K562 (cell line): ENCODE data around the gene PPP2R1A. TPM values are rescaled to one million over a fixed set of nuclear protein-coding genes. Genes with fewer than 3 reads are reported as not detected.

Experiments used
- ATAC-seq: fragments of 200-7000 bp; cut with Tn5 transposase; 3 replicates; pipeline ENCODE4 v1.9.1; 2020; ENCODE audit warnings: moderate library complexity
- BruUV-seq: library from RNA; stranded (reverse); fragments of 400-500 nt; replicated peaks from 2 replicates; lab custom pipeline; 2021; lab: Mats Ljungman, UMichigan
- CTCF ChIA-PET: fragments of 300-600 bp; formaldehyde crosslinking; extraction: SDS; loops from one replicate; lab custom pipeline; 2021; ENCODE audit warnings: low intra/inter-chr PET ratio; lab: Yijun Ruan, JAX
- POLR2A ChIA-PET: fragments of 300-600, 350-650 bp; sonication (Branson Sonifier 250); formaldehyde crosslinking; extraction: SDS; loops from one replicate; lab custom pipeline; 2021; ENCODE audit warnings: antibody characterized with exemption, inconsistent platforms; lab: Yijun Ruan, JAX
- DNase-seq, 4 experiments: peaks; one replicate each; pipeline versions ENCODE4 v3.0.0 to v3.0.0-alpha.2; 2011 to 2018; ENCODE audit warnings: low spot score in 3 of 4, mixed read lengths in 3 of 4; ENCODE audit errors: extremely low read depth in 1 of 4
- FAIRE-seq: peaks from 2 replicates; lab custom pipeline; 2011; peaks lifted over from hg19 to GRCh38; lab: Jason Lieb, UNC
- H2AFZ ChIP-seq: 2 replicates; pipeline ENCODE4 v1.6.0; 2011; ENCODE audit warnings: low read depth, low read length, control low read depth, inconsistent platforms
- H3K27ac ChIP-seq: fragments of 200-600 bp; 3 replicates; pipeline ENCODE4 v1.8.0; 2011; ENCODE audit warnings: low read depth, mild to moderate bottlenecking, control low read depth, inconsistent platforms, low read length, moderate library complexity, mixed read lengths; ENCODE audit errors: extremely low read depth
- H3K27me3 ChIP-seq, 2 experiments: fragments of 300-600 bp in 1 of 2; 2 replicates in 1 of 2; 3 replicates in 1 of 2; pipeline versions ENCODE4 v1.6.0 to v1.8.0; 2011; ENCODE audit warnings: inconsistent platforms in 2 of 2, low read length in 2 of 2, mild to moderate bottlenecking in 1 of 2, mixed read lengths in 1 of 2, moderate library complexity in 1 of 2; ENCODE audit not compliant: control insufficient read depth in 2 of 2, insufficient read depth in 2 of 2
- H3K36me3 ChIP-seq: fragments of 300-600 bp; 3 replicates; pipeline ENCODE4 v1.8.0; 2011; ENCODE audit warnings: mild to moderate bottlenecking, low read length, inconsistent platforms; ENCODE audit not compliant: control insufficient read depth, insufficient read depth
- H3K4me1 ChIP-seq, 2 experiments: fragments of 200-600 bp in 1 of 2; replicated peaks in 1 of 2; 2 replicates in 1 of 2; 3 replicates in 1 of 2; pipeline versions ENCODE4 v1.5.1 to v1.8.0; 2011; ENCODE audit warnings: inconsistent platforms in 2 of 2, low read length in 2 of 2, mild to moderate bottlenecking in 1 of 2, mixed read lengths in 1 of 2, moderate library complexity in 1 of 2; ENCODE audit not compliant: control insufficient read depth in 2 of 2, insufficient read depth in 2 of 2
- H3K4me2 ChIP-seq: 2 replicates; pipeline ENCODE4 v1.6.1; 2011; ENCODE audit warnings: low read length, control low read depth, inconsistent platforms, mixed read lengths; ENCODE audit not compliant: insufficient read depth
- H3K4me3 ChIP-seq: fragments of 200-600 bp; sonication (generic), shearing (Covaris generic); 2 replicates; pipeline ENCODE4 v1.5.1; 2016; ENCODE audit warnings: control low read depth, inconsistent platforms
- H3K79me2 ChIP-seq: fragments of 200-600 bp; 3 replicates; pipeline ENCODE4 v1.8.0; 2011; ENCODE audit warnings: low read length, inconsistent platforms; ENCODE audit not compliant: control insufficient read depth, insufficient read depth
- H3K9ac ChIP-seq, 2 experiments: 2 replicates each; pipeline versions ENCODE4 v1.6.0 to v1.6.1; 2011; ENCODE audit warnings: low read depth in 2 of 2, low read length in 2 of 2, control low read depth in 1 of 2, inconsistent platforms in 1 of 2, mild to moderate bottlenecking in 1 of 2, mixed read lengths in 1 of 2; ENCODE audit not compliant: insufficient read depth in 1 of 2
- H3K9me1 ChIP-seq: one replicate; pipeline ENCODE4 v1.6.0; 2011; ENCODE audit warnings: inconsistent platforms, mild to moderate bottlenecking, low read length, moderate library complexity; ENCODE audit not compliant: control insufficient read depth, insufficient read depth
- H3K9me3 ChIP-seq: replicated peaks from 2 replicates; pipeline ENCODE4 v1.5.1; 2011; ENCODE audit warnings: low read depth, low read length, inconsistent platforms; ENCODE audit not compliant: control insufficient read depth, insufficient read depth
- H4K20me1 ChIP-seq: replicated peaks from 2 replicates; pipeline ENCODE4 v1.6.1; 2011; ENCODE audit warnings: low read length, inconsistent platforms, mixed read lengths; ENCODE audit not compliant: control insufficient read depth, insufficient read depth
- BDP1 ChIP-seq: IDR thresholded peaks from 3 replicates; pipeline ENCODE4 v1.6.1; 2011; ENCODE audit not compliant: insufficient read length, insufficient read depth
- NR2C1 ChIP-seq, 2 experiments: fragments of 450-650 bp; IDR thresholded peaks; 2 replicates each; pipeline ENCODE4 v1.6.1; 2017; ENCODE audit warnings: mild to moderate bottlenecking in 2 of 2, antibody characterized with exemption in 1 of 2, inconsistent platforms in 1 of 2, missing compliant biosample characterization in 1 of 2, missing genetic modification characterization in 1 of 2
- WGBS: fragments of 100-300 bp; shearing (Covaris generic); methylation state at CpG from one replicate; pipeline ENCODE4 v1.1.6; 2016; ENCODE audit warnings: low coverage, mixed read lengths; ENCODE audit not compliant: insufficient coverage; ENCODE audit errors: missing lambda C conversion rate; 5-methylcytosine and 5-hydroxymethylcytosine counted together
- in situ Hi-C: fragments of 300-500 bp; cut with MboI; formaldehyde crosslinking; loops from 4 replicates; pipeline ENCODE4 v1.15.0; 2018; ENCODE audit warnings: inconsistent platforms, mixed read lengths
- intact Hi-C: fragments of 100-400 bp; cut with micrococcal nuclease; formaldehyde crosslinking; loops from 2 replicates; pipeline ENCODE4 v1.14.2; 2022
- polyA plus RNA-seq, 8 experiments: library from polyadenylated mRNA; depleted of rRNA in 4 of 8; stranded (reverse) in 5 of 8; unstranded in 3 of 8; fragments of >200 nt; fragmentation: Nextera tagmentation in 2 of 8; fragmentation: Illumina TruSeq in 1 of 8; extraction: Ambion mirVana in 2 of 8; extraction: Trizol in 1 of 8; gene quantifications; 2 replicates each; pipeline versions ENCODE4 v1.2.1 to v1.2.3, GENCODE V29; 2011 to 2014; ENCODE audit warnings: inconsistent platforms in 1 of 8, missing spikeins in 1 of 8
- total RNA-seq, 7 experiments: library from RNA; depleted of rRNA in 6 of 7; stranded (reverse); fragments of >200 nt in 6 of 7; fragmentation: Illumina TruSeq in 2 of 7; extraction: Trizol in 2 of 7; gene quantifications; 2 replicates each; pipeline versions ENCODE4 v1.2.1 to v1.2.3, GENCODE V29; 2011 to 2021; ENCODE audit warnings: low replicate concordance in 1 of 7
- TF ChIP-seq, protein P1 (sequence below): fragments of 450-650 bp; IDR thresholded peaks from 2 replicates; pipeline ENCODE4 v1.6.1; 2016
- TF ChIP-seq, protein P2 (sequence below): fragments of 200-800 bp; sonication (Bioruptor generic); IDR thresholded peaks from 2 replicates; pipeline ENCODE4 v1.6.1; 2016; ENCODE audit warnings: missing genetic modification characterization, missing compliant biosample characterization

The PPP2R1A gene
- total and polyA plus RNA-seq, 9 of the 15 experiments (the other 6 are each of a cell fraction or from before 2014, with no cell fraction given): 10.1 to 211 (median 70.1) TPM

DNA sequence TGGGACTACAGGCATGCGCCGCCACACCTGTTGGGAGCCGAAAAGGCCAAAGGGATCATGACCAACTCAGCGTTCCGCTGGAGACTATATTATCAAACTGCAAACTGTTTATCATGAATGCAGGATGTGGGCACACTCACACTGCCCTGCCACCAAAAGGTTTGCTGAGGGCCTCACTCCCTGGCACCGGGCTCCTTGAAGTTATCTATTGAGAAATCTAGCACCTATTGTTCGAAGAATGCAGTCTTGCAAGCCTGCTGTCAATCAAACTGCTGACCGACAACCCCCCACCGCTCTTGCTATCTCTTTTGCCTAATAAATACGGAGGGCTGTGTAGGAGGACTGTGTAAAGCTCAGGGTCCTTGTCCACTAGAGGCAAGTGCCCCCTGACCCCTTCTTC is 13.3 kb upstream of the PPP2R1A start:
- TF ChIP-seq, protein P1, sequence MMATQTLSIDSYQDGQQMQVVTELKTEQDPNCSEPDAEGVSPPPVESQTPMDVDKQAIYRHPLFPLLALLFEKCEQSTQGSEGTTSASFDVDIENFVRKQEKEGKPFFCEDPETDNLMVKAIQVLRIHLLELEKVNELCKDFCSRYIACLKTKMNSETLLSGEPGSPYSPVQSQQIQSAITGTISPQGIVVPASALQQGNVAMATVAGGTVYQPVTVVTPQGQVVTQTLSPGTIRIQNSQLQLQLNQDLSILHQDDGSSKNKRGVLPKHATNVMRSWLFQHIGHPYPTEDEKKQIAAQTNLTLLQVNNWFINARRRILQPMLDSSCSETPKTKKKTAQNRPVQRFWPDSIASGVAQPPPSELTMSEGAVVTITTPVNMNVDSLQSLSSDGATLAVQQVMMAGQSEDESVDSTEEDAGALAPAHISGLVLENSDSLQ: peak; percentile 65
- TF ChIP-seq NR2C1 (IDR thresholded peaks at IDR 0.05) (no peak), NR2C1 (tag; IDR thresholded peaks at IDR 0.05) (no peak)
- TF ChIP-seq, all 486 proteins: peak for 1
- Histone ChIP-seq H3K9me1 (no peaks in the 10 kb centered on the region), H3K79me2 (no peaks in the 10 kb centered on the region), H3K27ac (no peak overlapping the region), H3K9me3 (peaks cover 3% of the 10 kb centered on the region; the same call in 1 of the 2 replicates), H3K4me1 (no peaks in the 10 kb centered on the region; a peak in 1 of 5 replicates), H4K20me1 (no peaks in the 10 kb centered on the region), H3K4me3 (no peak overlapping the region), H3K36me3 (no peaks in the 10 kb centered on the region), H3K27me3 (no peaks in the 10 kb centered on the region), H3K9ac (no peak overlapping the region), H3K4me2 (no peak overlapping the region), H2AFZ (no peak overlapping the region)
- ChIA-PET CTCF (no interaction called here), POLR2A (interaction anchor here (0.7 to 1.5 kb wide), 2 partner anchors 9 to 33 kb away, joined by 4 to 11 read pairs; no protein-coding TSS in a partner anchor)
- in situ Hi-C loops: no loop called here
- no TSS peak for BruUV-seq
- no peak for ATAC-seq
- 22% methylated on average over 10 of the region's 10 CpGs for WGBS
- intact Hi-C loops: no loop called here
- no peak for DNase-seq
- no peak for FAIRE-seq

DNA sequence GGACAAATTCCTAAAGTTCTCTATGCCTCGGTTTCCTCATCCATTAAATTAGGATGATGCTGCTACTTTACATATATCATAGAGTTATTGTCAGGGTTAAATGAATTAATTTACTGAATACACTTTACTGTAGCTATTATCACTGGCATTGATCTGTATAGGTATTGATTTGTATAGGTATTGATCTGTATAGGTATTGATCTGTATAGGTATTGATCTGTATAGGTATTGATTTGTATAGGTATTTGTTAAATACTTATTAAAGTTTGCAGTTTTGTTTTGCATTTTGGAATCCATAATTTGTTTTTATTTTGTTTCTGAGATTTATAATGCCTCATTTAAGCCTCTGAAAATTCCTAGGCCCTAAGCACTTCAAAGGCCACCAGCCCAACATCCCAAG is 2.4 kb upstream of the PPP2R1A start:
- Histone ChIP-seq H3K79me2 (peaks cover 29% of the 10 kb centered on the region), H3K4me1 (peaks cover 7 to 14% of the 10 kb centered on the region in 2 experiments; a peak in 3 of 5 replicates), H3K9me1 (no peaks in the 10 kb centered on the region), H3K4me3 (no peak overlapping the region), H4K20me1 (no peaks in the 10 kb centered on the region), H3K27me3 (no peaks in the 10 kb centered on the region; a peak in 1 of 5 replicates), H2AFZ (no peak overlapping the region), H3K9me3 (no peaks in the 10 kb centered on the region), H3K9ac (no peak overlapping the region), H3K36me3 (peaks cover 14% of the 10 kb centered on the region; the same call in 2 of the 3 replicates), H3K27ac (no peak overlapping the region), H3K4me2 (no peak overlapping the region)
- in situ Hi-C loops: no loop called here
- 33% methylated on average over 1 of the region's 1 CpG for WGBS
- TF ChIP-seq, protein P2, sequence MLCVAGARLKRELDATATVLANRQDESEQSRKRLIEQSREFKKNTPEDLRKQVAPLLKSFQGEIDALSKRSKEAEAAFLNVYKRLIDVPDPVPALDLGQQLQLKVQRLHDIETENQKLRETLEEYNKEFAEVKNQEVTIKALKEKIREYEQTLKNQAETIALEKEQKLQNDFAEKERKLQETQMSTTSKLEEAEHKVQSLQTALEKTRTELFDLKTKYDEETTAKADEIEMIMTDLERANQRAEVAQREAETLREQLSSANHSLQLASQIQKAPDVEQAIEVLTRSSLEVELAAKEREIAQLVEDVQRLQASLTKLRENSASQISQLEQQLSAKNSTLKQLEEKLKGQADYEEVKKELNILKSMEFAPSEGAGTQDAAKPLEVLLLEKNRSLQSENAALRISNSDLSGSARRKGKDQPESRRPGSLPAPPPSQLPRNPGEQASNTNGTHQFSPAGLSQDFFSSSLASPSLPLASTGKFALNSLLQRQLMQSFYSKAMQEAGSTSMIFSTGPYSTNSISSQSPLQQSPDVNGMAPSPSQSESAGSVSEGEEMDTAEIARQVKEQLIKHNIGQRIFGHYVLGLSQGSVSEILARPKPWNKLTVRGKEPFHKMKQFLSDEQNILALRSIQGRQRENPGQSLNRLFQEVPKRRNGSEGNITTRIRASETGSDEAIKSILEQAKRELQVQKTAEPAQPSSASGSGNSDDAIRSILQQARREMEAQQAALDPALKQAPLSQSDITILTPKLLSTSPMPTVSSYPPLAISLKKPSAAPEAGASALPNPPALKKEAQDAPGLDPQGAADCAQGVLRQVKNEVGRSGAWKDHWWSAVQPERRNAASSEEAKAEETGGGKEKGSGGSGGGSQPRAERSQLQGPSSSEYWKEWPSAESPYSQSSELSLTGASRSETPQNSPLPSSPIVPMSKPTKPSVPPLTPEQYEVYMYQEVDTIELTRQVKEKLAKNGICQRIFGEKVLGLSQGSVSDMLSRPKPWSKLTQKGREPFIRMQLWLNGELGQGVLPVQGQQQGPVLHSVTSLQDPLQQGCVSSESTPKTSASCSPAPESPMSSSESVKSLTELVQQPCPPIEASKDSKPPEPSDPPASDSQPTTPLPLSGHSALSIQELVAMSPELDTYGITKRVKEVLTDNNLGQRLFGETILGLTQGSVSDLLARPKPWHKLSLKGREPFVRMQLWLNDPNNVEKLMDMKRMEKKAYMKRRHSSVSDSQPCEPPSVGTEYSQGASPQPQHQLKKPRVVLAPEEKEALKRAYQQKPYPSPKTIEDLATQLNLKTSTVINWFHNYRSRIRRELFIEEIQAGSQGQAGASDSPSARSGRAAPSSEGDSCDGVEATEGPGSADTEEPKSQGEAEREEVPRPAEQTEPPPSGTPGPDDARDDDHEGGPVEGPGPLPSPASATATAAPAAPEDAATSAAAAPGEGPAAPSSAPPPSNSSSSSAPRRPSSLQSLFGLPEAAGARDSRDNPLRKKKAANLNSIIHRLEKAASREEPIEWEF: peak; percentile 99
- no peak for TF ChIP-seq BDP1
- no peak for DNase-seq
- no peak for ATAC-seq
- POLR2A ChIA-PET: interaction anchor here (0.7 kb wide), 1 partner anchor 90 kb away, joined by 4 read pairs; no protein-coding TSS in a partner anchor
- intact Hi-C loops: loop anchor here (5.0 kb wide), 1 partner anchor 45 kb away; no protein-coding TSS in a partner anchor
- no TSS peak for BruUV-seq
- CTCF ChIA-PET: no interaction called here
- FAIRE-seq: no peak
